Measurements from ENCODE around the gene KCNC1. TPM values are rescaled to one million over a fixed set of nuclear protein-coding genes. Genes with fewer than 3 reads are reported as not detected.

Gene KCNC1
- total and polyA plus RNA-seq, 4 donors = 0.54 TPM; not detected in 3

DNA sequence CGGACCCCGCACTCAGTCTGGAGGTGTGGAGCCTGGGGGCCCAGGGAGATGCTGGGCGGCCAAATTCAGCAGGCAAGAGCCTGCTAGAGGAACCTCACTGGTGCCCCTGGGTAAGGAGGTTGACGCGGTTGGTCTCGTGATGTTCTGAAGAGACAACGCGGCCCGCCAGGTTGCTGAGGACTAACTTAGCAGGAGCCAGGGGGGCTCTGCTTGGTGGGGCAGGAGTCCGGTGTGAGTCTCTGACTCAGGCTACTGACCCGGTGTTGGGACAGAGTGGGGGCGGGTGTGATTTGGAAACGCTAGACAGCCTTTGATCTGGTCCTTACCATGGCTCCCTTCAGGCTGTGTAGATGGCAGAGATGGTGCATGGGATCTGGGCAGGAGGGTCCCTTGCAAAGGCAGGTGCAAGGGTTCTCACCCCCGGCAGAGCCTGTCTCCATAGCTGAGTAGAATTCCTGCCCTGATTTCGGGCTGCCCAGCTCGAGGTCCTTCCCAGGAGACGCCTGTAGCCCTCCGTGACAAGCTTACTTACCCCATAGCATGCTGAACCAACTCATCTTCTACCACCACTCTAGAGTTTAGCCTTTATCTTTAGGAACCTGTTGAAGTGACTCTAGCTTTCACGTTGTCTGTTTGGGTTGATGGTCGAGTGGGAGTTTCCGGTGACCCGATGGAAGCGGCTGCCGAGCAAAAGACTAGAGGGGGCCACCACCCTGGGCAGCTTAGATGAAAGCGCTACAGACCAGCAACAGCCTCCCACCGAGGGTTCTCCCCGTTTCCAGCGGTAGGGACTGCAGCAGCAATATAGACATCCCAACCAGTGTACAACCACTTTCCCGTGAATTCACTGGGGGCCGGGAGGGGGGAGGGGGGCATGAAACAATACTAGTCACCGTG lies 38.4 kb downstream of the KCNC1 start:
- Histone ChIP-seq H3K27me3 (ENCODE audit: control insufficient read depth in 4 of 4, insufficient read depth in 4 of 4, low read length in 3 of 4) (no peaks in the 10 kb centered on the region), H3K27ac (ENCODE audit: low read depth in 1 of 2, low read length in 2 of 2) (no peak overlapping the region), H3K9ac (ENCODE audit: low read depth in 1 of 2, low read length in 2 of 2) (no peak overlapping the region), H3K36me3 (ENCODE audit: control insufficient read depth in 4 of 4, insufficient read depth in 3 of 4, low read depth in 1 of 4, low read length in 3 of 4) (no peaks in the 10 kb centered on the region), H3K4me1 (ENCODE audit: control insufficient read depth in 4 of 4, insufficient read depth in 4 of 4, low read length in 3 of 4) (peaks cover 3 to 15% (median 13%) of the 10 kb centered on the region in 4 donors), H3K4me3 (ENCODE audit: low read depth in 1 of 3, low read length in 3 of 3) (no peak overlapping the region), H3K9me3 (ENCODE audit: control insufficient read depth in 4 of 4, low read length in 3 of 4) (no peaks in the 10 kb centered on the region)
- TF ChIP-seq GABPA (IDR thresholded peaks at IDR 0.05 in 1 of 2, conservative IDR thresholded peaks at IDR 0.05 in 1 of 2) (no peak), EGR1 (IDR thresholded peaks at IDR 0.05; ENCODE audit: low read depth in 2 of 2) (no peak), HNF4A (conservative IDR thresholded peaks at IDR 0.05) (no peak), TAF1 (conservative IDR thresholded peaks at IDR 0.05) (no peak), YY1 (IDR thresholded peaks at IDR 0.05) (no peak), SP1 (IDR thresholded peaks at IDR 0.05) (no peak), RXRA (IDR thresholded peaks at IDR 0.05) (no peak), FOXA1 (IDR thresholded peaks at IDR 0.05) (no peak), HNF4G (IDR thresholded peaks at IDR 0.05) (no peak), JUND (IDR thresholded peaks at IDR 0.05) (no peak), NR2F2 (IDR thresholded peaks at IDR 0.05) (no peak)
- TF ChIP-seq, protein P1, sequence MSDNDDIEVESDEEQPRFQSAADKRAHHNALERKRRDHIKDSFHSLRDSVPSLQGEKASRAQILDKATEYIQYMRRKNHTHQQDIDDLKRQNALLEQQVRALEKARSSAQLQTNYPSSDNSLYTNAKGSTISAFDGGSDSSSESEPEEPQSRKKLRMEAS (IDR thresholded peaks at IDR 0.05) = no peak
- TF ChIP-seq, protein P2, sequence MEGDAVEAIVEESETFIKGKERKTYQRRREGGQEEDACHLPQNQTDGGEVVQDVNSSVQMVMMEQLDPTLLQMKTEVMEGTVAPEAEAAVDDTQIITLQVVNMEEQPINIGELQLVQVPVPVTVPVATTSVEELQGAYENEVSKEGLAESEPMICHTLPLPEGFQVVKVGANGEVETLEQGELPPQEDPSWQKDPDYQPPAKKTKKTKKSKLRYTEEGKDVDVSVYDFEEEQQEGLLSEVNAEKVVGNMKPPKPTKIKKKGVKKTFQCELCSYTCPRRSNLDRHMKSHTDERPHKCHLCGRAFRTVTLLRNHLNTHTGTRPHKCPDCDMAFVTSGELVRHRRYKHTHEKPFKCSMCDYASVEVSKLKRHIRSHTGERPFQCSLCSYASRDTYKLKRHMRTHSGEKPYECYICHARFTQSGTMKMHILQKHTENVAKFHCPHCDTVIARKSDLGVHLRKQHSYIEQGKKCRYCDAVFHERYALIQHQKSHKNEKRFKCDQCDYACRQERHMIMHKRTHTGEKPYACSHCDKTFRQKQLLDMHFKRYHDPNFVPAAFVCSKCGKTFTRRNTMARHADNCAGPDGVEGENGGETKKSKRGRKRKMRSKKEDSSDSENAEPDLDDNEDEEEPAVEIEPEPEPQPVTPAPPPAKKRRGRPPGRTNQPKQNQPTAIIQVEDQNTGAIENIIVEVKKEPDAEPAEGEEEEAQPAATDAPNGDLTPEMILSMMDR (IDR thresholded peaks at IDR 0.05; ENCODE audit: low read depth, low read length, missing input control) = no peak
- TF ChIP-seq, protein P3, sequence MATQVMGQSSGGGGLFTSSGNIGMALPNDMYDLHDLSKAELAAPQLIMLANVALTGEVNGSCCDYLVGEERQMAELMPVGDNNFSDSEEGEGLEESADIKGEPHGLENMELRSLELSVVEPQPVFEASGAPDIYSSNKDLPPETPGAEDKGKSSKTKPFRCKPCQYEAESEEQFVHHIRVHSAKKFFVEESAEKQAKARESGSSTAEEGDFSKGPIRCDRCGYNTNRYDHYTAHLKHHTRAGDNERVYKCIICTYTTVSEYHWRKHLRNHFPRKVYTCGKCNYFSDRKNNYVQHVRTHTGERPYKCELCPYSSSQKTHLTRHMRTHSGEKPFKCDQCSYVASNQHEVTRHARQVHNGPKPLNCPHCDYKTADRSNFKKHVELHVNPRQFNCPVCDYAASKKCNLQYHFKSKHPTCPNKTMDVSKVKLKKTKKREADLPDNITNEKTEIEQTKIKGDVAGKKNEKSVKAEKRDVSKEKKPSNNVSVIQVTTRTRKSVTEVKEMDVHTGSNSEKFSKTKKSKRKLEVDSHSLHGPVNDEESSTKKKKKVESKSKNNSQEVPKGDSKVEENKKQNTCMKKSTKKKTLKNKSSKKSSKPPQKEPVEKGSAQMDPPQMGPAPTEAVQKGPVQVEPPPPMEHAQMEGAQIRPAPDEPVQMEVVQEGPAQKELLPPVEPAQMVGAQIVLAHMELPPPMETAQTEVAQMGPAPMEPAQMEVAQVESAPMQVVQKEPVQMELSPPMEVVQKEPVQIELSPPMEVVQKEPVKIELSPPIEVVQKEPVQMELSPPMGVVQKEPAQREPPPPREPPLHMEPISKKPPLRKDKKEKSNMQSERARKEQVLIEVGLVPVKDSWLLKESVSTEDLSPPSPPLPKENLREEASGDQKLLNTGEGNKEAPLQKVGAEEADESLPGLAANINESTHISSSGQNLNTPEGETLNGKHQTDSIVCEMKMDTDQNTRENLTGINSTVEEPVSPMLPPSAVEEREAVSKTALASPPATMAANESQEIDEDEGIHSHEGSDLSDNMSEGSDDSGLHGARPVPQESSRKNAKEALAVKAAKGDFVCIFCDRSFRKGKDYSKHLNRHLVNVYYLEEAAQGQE (IDR thresholded peaks at IDR 0.05) = no peak
- TF ChIP-seq, protein P4, sequence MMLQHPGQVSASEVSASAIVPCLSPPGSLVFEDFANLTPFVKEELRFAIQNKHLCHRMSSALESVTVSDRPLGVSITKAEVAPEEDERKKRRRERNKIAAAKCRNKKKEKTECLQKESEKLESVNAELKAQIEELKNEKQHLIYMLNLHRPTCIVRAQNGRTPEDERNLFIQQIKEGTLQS (IDR thresholded peaks at IDR 0.05) = no peak
- WGBS = 94% methylated on average over 31 of the region's 31 CpGs
- no peak for DNase-seq (ENCODE audit: low spot score)

DNA sequence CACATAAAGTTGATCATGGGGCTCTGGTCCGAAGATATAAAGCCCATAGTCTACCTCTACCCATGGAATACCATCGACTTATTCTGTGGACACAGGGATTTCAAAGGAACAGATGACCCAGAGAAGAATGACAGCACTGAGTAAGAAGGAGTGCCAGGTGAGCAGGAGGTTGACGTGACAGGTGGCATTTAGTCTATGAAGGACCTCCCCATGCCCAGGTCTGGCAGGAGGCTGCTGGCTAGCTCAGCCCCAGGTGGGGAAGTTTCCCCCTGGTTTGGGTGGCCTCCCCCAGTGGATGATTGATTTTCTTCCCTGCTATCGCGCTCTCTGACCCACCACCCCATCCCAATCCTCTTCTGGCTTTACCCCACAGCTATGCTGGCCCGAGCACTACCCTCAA lies 39.1 kb downstream of the KCNC1 start:
- H3K27ac ChIP-seq (ENCODE audit: low read depth in 1 of 2, low read length in 2 of 2) = no peak overlapping the region
- no peaks in the 10 kb centered on the region for H3K9me3 ChIP-seq (ENCODE audit: control insufficient read depth in 4 of 4, low read length in 3 of 4)
- H3K9ac ChIP-seq (ENCODE audit: low read depth in 1 of 2, low read length in 2 of 2) = no peak overlapping the region
- peaks cover 3 to 15% (median 13%) of the 10 kb centered on the region in 4 donors for H3K4me1 ChIP-seq (ENCODE audit: control insufficient read depth in 4 of 4, insufficient read depth in 4 of 4, low read length in 3 of 4)
- no peaks in the 10 kb centered on the region for H3K27me3 ChIP-seq (ENCODE audit: control insufficient read depth in 4 of 4, insufficient read depth in 4 of 4, low read length in 3 of 4)
- WGBS = 95% methylated on average over 6 of the region's 6 CpGs
- no peak for DNase-seq (ENCODE audit: low spot score)
- H3K36me3 ChIP-seq (ENCODE audit: control insufficient read depth in 4 of 4, insufficient read depth in 3 of 4, low read depth in 1 of 4, low read length in 3 of 4) = no peaks in the 10 kb centered on the region
- H3K4me3 ChIP-seq (ENCODE audit: low read depth in 1 of 3, low read length in 3 of 3) = no peak overlapping the region
- TF ChIP-seq NR2F2 (IDR thresholded peaks at IDR 0.05) (no peak), TAF1 (conservative IDR thresholded peaks at IDR 0.05) (no peak), HNF4A (conservative IDR thresholded peaks at IDR 0.05) (no peak), SP1 (IDR thresholded peaks at IDR 0.05) (no peak), EGR1 (IDR thresholded peaks at IDR 0.05; ENCODE audit: low read depth in 2 of 2) (no peak), FOXA2 (IDR thresholded peaks at IDR 0.05) (no peak), HNF4G (IDR thresholded peaks at IDR 0.05) (no peak), RXRA (IDR thresholded peaks at IDR 0.05) (no peak), FOXA1 (IDR thresholded peaks at IDR 0.05) (no peak), GABPA (IDR thresholded peaks at IDR 0.05 in 1 of 2, conservative IDR thresholded peaks at IDR 0.05 in 1 of 2) (no peak), YY1 (IDR thresholded peaks at IDR 0.05) (no peak), RAD21 (IDR thresholded peaks at IDR 0.05) (no peak)
- TF ChIP-seq, protein P4 (IDR thresholded peaks at IDR 0.05) = no peak
- TF ChIP-seq, protein P2 (IDR thresholded peaks at IDR 0.05; ENCODE audit: low read depth, low read length, missing input control) = no peak
- TF ChIP-seq, protein P5, sequence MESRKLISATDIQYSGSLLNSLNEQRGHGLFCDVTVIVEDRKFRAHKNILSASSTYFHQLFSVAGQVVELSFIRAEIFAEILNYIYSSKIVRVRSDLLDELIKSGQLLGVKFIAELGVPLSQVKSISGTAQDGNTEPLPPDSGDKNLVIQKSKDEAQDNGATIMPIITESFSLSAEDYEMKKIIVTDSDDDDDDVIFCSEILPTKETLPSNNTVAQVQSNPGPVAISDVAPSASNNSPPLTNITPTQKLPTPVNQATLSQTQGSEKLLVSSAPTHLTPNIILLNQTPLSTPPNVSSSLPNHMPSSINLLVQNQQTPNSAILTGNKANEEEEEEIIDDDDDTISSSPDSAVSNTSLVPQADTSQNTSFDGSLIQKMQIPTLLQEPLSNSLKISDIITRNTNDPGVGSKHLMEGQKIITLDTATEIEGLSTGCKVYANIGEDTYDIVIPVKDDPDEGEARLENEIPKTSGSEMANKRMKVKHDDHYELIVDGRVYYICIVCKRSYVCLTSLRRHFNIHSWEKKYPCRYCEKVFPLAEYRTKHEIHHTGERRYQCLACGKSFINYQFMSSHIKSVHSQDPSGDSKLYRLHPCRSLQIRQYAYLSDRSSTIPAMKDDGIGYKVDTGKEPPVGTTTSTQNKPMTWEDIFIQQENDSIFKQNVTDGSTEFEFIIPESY (IDR thresholded peaks at IDR 0.05) = no peak
